HG02870 (cell line): ENCODE measurements around the gene PEAR1.

Source experiments
- ATAC-seq: cut with Tn5 transposase; IDR thresholded peaks from one replicate; pipeline ENCODE4 v1.9.1; 2021; ENCODE audit warnings: mild to moderate bottlenecking, moderate library complexity; ENCODE audit not compliant: unreplicated experiment

Gene PEAR1

DNA sequence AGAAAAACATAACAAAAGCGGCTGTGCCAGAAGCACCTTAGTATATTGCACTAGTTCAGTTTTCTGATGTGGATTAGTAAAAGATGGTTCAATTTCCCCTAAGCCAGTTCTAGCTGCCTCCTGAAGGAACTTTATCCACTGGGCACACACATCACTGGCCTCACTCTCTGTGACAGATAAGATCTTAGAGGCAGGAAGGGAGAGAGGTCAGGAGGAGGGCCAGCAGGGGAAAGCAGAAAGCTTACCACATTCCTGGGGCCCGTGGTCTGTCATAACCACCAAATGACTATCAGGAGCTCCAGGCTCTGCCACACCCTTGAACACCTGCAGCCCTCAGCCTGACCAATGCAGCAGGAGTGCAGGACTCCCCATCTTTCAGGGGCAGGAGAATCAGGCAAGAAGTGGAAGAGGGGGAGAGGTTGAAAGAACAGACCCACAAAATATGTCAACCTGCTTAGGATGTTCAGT, 64.8 kb downstream of the PEAR1 start:
- ATAC-seq = no peak

DNA sequence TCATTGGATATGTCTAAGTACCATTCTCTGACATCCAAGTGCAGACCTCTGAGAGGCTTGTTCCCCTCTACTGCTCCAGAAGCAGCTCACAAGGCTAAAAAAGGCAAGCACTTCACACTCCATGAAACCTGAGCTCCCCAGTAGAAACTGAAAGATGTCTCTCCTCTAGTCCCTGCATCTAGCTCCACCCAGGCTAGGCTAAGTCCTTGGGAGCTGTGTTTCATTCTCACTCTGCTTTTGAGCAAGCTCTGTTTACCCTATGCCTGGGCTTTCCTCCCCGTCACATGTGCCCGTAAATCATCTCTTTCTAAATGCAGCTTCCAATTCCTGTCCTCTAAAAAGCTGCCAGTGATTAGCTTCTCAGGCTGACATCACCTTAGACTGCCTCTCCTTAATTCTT, 65.9 kb downstream of the PEAR1 start:
- no peak for ATAC-seq

DNA sequence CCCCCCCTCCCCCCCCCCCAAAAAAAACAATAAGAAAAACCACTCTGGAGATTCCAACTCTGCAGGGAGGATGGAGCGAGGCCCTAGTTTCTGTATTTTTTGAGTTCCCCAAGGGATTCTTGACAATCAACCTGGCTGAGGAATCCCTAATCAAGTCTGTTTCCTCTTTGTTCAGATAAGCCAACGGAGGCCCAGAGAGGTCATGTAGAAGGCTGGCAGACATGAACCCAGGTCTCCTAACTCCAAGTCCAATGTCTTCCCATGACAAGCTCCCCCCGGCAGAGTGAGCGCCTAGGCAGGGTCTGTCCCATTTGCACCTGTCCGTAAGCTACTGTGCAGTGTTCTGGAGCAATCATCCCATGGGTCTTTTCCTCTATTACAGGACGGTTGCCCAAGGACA, 66.4 kb downstream of the PEAR1 start:
- ATAC-seq = no peak

DNA sequence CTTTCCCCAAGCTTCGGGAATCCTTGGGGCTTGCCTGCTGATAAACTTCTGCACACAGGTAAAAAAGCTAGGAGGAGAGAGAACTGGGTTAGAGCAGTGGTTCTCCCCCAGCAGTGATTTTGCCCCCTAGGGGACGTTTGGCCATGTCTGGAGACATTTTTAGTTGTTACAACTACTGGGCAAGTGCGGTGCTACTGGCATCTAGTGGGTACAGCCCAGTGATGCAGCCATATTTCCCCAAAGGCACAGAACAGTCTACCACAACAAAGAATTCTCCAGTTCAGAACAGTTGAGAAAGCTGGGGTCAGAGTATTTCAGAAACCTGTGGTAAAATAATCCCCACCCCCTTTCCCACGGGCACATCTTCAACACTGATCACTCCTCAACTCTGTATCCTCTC, 68.2 kb downstream of the PEAR1 start:
- ATAC-seq = no peak

GRCh38 chr1:156963621-156964020, 70.1 kb downstream of the PEAR1 start:
- ATAC-seq = no peak

- no peak for ATAC-seq
Observed at GRCh38 chr1:156964441-156964840, 70.9 kb downstream of the PEAR1 start.
